GM23338 (cell line): ENCODE measurements around the gene TBC1D16.

Experiments used
- CTCF ChIP-seq, 2 experiments: fragments of 200-600 bp in 1 of 2; sonication (generic) in 1 of 2; conservative IDR thresholded peaks; 2 replicates each; pipeline versions ENCODE4 v1.5.1 to v1.6.1; 2016 to 2017; ENCODE audit warnings: antibody characterized with exemption in 2 of 2, low read depth in 2 of 2, mild to moderate bottlenecking in 2 of 2, moderate library complexity in 1 of 2
- EZH2 ChIP-seq: fragments of 200-600 bp; sonication (generic); IDR thresholded peaks from one replicate; pipeline ENCODE4 v1.8.0; 2017; ENCODE audit warnings: antibody characterized with exemption, mild to moderate bottlenecking, low read depth; ENCODE audit not compliant: unreplicated experiment
- POLR2AphosphoS5 ChIP-seq: IDR thresholded peaks from 2 replicates; pipeline ENCODE4 v1.6.1; 2016; ENCODE audit warnings: antibody characterized with exemption, low read depth
- REST ChIP-seq: IDR thresholded peaks from one replicate; pipeline ENCODE4 v1.6.1; 2018; ENCODE audit warnings: antibody characterized with exemption; ENCODE audit not compliant: unreplicated experiment
- TF ChIP-seq, protein P1 (sequence below): IDR thresholded peaks from 2 replicates; pipeline ENCODE4 v1.6.1; 2016; ENCODE audit warnings: antibody characterized with exemption

- TF ChIP-seq, protein P1, sequence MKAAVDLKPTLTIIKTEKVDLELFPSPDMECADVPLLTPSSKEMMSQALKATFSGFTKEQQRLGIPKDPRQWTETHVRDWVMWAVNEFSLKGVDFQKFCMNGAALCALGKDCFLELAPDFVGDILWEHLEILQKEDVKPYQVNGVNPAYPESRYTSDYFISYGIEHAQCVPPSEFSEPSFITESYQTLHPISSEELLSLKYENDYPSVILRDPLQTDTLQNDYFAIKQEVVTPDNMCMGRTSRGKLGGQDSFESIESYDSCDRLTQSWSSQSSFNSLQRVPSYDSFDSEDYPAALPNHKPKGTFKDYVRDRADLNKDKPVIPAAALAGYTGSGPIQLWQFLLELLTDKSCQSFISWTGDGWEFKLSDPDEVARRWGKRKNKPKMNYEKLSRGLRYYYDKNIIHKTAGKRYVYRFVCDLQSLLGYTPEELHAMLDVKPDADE: no peak
- TF ChIP-seq CTCF (conservative IDR thresholded peaks at IDR 0.05; ENCODE audit: low read depth in 2 of 2): no peak
- TF ChIP-seq REST: no peak
- no peak for TF ChIP-seq POLR2AphosphoS5
- TF ChIP-seq EZH2: no peak
Measured at GRCh38 chr17:80032614-80033171, 3.0 kb downstream of the TBC1D16 start.
